Measurements from ENCODE around the gene BMP2K. TPM values are rescaled to one million over a fixed set of nuclear protein-coding genes. Genes with fewer than 3 reads are reported as not detected.

Gene BMP2K
- total and polyA plus RNA-seq, 2 donors (not counting 1 experiment from before 2014, with no cell fraction given): 54.8 to 126 TPM

GRCh38 chr4:78846258-78846657 lies 70.1 kb downstream of the BMP2K start:
- Histone ChIP-seq H3K4me3 (replicated peaks in 1 of 4; ENCODE audit: control extremely low read depth in 1 of 4, insufficient read depth in 1 of 4, low read depth in 3 of 4, low read length in 4 of 4) (no peak overlapping the region), H3K4me2 (ENCODE audit: extremely low read depth, insufficient read depth, low read length) (no peak overlapping the region), H3K27me3 (ENCODE audit: control insufficient read depth, insufficient read depth, low read length) (no peaks in the 10 kb centered on the region), H3K36me3 (ENCODE audit: control insufficient read depth, insufficient read depth, low read length) (no peaks in the 10 kb centered on the region), H2AFZ (ENCODE audit: low read length) (no peak overlapping the region), H3K9me3 (ENCODE audit: control insufficient read depth, insufficient read depth, low read depth, low read length) (no peaks in the 10 kb centered on the region), H3K9ac (ENCODE audit: insufficient read depth, low read length) (no peak overlapping the region), H4K20me1 (ENCODE audit: control insufficient read depth, extremely low read depth, insufficient read depth, low read length) (no peaks in the 10 kb centered on the region), H3K27ac (ENCODE audit: insufficient read depth, low read length) (no peak overlapping the region), H3K79me2 (ENCODE audit: control insufficient read depth, insufficient read depth, low read length) (peaks cover 4% of the 10 kb centered on the region), H3K4me1 (ENCODE audit: control insufficient read depth, extremely low read depth, insufficient read depth, low read length) (no peaks in the 10 kb centered on the region)
- TF ChIP-seq EZH2 (IDR thresholded peaks at IDR 0.05; ENCODE audit: low read length, missing control alignments) (no peak), CTCF (conservative IDR thresholded peaks at IDR 0.05 in 1 of 2, IDR thresholded peaks at IDR 0.05 in 1 of 2; ENCODE audit: low read depth in 1 of 2, low read length in 2 of 2) (no peak)
- peak in 1 of 2 donors; percentile 23 for DNase-seq (ENCODE audit: low read depth in 2 of 2)

DNA sequence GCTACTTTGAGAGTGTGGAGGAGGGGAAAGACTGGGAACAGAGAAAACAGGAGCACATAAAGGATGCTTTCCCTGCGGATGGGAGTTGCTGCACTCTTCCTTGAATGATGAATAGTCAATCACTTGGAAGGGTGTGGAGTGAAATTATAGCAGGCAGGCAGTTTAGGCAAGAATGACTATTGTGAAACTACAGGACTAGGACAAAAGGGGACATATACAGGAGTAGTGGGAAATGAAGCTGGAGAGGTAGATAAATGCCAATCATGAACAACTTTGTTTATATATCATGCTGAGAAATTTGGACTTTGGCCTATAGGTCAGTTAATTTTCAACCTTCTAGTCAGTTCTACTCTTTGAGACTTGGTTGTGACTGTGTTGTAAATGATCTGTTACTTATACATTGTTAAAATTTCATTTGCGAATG lies 86.2 kb downstream of the BMP2K start:
- Histone ChIP-seq H3K9ac (ENCODE audit: insufficient read depth, low read length) (no peak overlapping the region), H4K20me1 (ENCODE audit: control insufficient read depth, extremely low read depth, insufficient read depth, low read length) (no peaks in the 10 kb centered on the region), H3K36me3 (ENCODE audit: control insufficient read depth, insufficient read depth, low read length) (peaks cover 5% of the 10 kb centered on the region), H3K4me3 (replicated peaks in 1 of 4; ENCODE audit: control extremely low read depth in 1 of 4, insufficient read depth in 1 of 4, low read depth in 3 of 4, low read length in 4 of 4) (no peak overlapping the region), H3K4me2 (ENCODE audit: extremely low read depth, insufficient read depth, low read length) (no peak overlapping the region), H3K27me3 (ENCODE audit: control insufficient read depth, insufficient read depth, low read length) (no peaks in the 10 kb centered on the region), H3K27ac (ENCODE audit: insufficient read depth, low read length) (no peak overlapping the region), H2AFZ (ENCODE audit: low read length) (no peak overlapping the region), H3K79me2 (ENCODE audit: control insufficient read depth, insufficient read depth, low read length) (no peaks in the 10 kb centered on the region), H3K4me1 (ENCODE audit: control insufficient read depth, extremely low read depth, insufficient read depth, low read length) (no peaks in the 10 kb centered on the region), H3K9me3 (ENCODE audit: control insufficient read depth, insufficient read depth, low read depth, low read length) (no peaks in the 10 kb centered on the region)
- no peak for DNase-seq (ENCODE audit: low read depth in 2 of 2)
- no peak for TF ChIP-seq CTCF (conservative IDR thresholded peaks at IDR 0.05 in 1 of 2, IDR thresholded peaks at IDR 0.05 in 1 of 2; ENCODE audit: low read depth in 1 of 2, low read length in 2 of 2)
- TF ChIP-seq EZH2 (IDR thresholded peaks at IDR 0.05; ENCODE audit: low read length, missing control alignments): no peak

DNA sequence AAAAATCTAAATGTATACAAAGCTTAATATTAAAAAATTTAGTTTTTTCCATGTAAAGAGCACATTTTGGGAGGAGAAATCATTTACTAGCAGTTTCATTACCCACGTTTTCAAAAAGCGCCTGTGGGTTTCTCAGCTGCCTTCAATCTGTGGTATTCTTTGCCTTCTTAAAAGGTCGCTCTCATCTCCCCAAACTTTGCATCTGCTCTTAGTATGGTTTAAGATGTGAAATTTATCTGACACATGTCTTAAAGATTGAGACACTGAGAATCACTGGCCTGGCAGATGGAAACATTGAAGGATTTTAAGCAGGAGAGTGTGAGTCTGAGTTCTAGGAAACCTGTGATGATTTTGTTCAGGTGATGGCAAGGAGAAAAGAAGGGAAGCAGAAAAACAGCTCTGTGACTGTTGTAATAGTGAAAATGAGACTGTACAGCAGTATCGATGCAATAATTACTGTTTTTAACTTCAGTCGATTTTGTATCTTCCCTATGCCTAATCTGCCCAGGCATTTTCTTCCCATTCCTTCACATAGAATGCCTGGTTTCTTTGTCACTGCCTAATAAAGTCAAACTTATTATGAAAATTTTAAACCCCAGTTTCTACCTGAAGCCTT lies 87.2 kb downstream of the BMP2K start:
- H3K4me2 ChIP-seq (ENCODE audit: extremely low read depth, insufficient read depth, low read length): no peak overlapping the region
- no peak for DNase-seq (ENCODE audit: low read depth in 2 of 2)
- H3K27me3 ChIP-seq (ENCODE audit: control insufficient read depth, insufficient read depth, low read length): no peaks in the 10 kb centered on the region

More for the DNA sequence above, 87.2 kb downstream of the BMP2K start:
- Histone ChIP-seq H3K4me3 (replicated peaks in 1 of 4; ENCODE audit: control extremely low read depth in 1 of 4, insufficient read depth in 1 of 4, low read depth in 3 of 4, low read length in 4 of 4) (no peak overlapping the region), H3K9me3 (ENCODE audit: control insufficient read depth, insufficient read depth, low read depth, low read length) (no peaks in the 10 kb centered on the region), H3K79me2 (ENCODE audit: control insufficient read depth, insufficient read depth, low read length) (no peaks in the 10 kb centered on the region), H3K27ac (ENCODE audit: insufficient read depth, low read length) (no peak overlapping the region), H3K9ac (ENCODE audit: insufficient read depth, low read length) (no peak overlapping the region), H3K4me1 (ENCODE audit: control insufficient read depth, extremely low read depth, insufficient read depth, low read length) (no peaks in the 10 kb centered on the region), H4K20me1 (ENCODE audit: control insufficient read depth, extremely low read depth, insufficient read depth, low read length) (no peaks in the 10 kb centered on the region), H2AFZ (ENCODE audit: low read length) (no peak overlapping the region), H3K36me3 (ENCODE audit: control insufficient read depth, insufficient read depth, low read length) (peaks cover 5% of the 10 kb centered on the region)
- no peak for TF ChIP-seq EZH2 (IDR thresholded peaks at IDR 0.05; ENCODE audit: low read length, missing control alignments)
- TF ChIP-seq CTCF (conservative IDR thresholded peaks at IDR 0.05 in 1 of 2, IDR thresholded peaks at IDR 0.05 in 1 of 2; ENCODE audit: low read depth in 1 of 2, low read length in 2 of 2): no peak
